GM18870 (cell line): ENCODE measurements around the gene ZSCAN25.
A peak's percentile ranks its signal among the peaks of the same experiment; 100 is the strongest.
"Not testable (repeated sequence)": the region's sequence is repeated elsewhere in the genome, so short reads cannot be mapped to it uniquely, and the experiment has no call there.

Experiments used
- ATAC-seq: cut with Tn5 transposase; IDR thresholded peaks from one replicate; pipeline ENCODE4 v1.9.1; 2021; ENCODE audit warnings: moderate library complexity; ENCODE audit not compliant: unreplicated experiment

Gene ZSCAN25

GRCh38 chr7:99616359-99617191 is at the start of gene ZSCAN25:
TSS of gene ZSCAN25 (plus strand) at chr7:99616946. CDS start at chr7:99619607, 2,661 bp downstream.
- peak; percentile 85 for ATAC-seq

- ATAC-seq = not testable (repeated sequence)
These were observed 48.0 kb upstream of the ZSCAN25 start for GRCh38 chr7:99568770-99569169.

GRCh38 chr7:99571768-99572167 is 45.0 kb upstream of the ZSCAN25 start:
- no peak for ATAC-seq

- ATAC-seq = no peak
These were observed 43.5 kb upstream of the ZSCAN25 start for GRCh38 chr7:99573257-99573656.

- ATAC-seq = no peak
These were observed 40.5 kb upstream of the ZSCAN25 start for GRCh38 chr7:99576251-99576650.

GRCh38 chr7:99579281-99579955 is 37.3 kb upstream of the ZSCAN25 start:
- ATAC-seq = no peak

- no peak for ATAC-seq
These were observed 36.6 kb upstream of the ZSCAN25 start for GRCh38 chr7:99579956-99580777.

GRCh38 chr7:99580778-99581332 is 35.9 kb upstream of the ZSCAN25 start:
- ATAC-seq = not testable (repeated sequence)

- no peak for ATAC-seq
These were observed 27.9 kb upstream of the ZSCAN25 start for GRCh38 chr7:99588868-99589267.

GRCh38 chr7:99594948-99595745 is 21.6 kb upstream of the ZSCAN25 start:
- no peak for ATAC-seq

GRCh38 chr7:99596408-99596955 is 20.3 kb upstream of the ZSCAN25 start:
- ATAC-seq = no peak

GRCh38 chr7:99597762-99598501 is 18.8 kb upstream of the ZSCAN25 start, which contains the start of gene TMEM225B:
TSS of gene TMEM225B (plus strand) at chr7:99598267. CDS start at chr7:99604389, 6,122 bp downstream.
- no peak for ATAC-seq

- no peak for ATAC-seq
These were observed 16.9 kb upstream of the ZSCAN25 start for GRCh38 chr7:99599836-99600235.

GRCh38 chr7:99601656-99602310 is 15.0 kb upstream of the ZSCAN25 start:
- no peak for ATAC-seq

GRCh38 chr7:99605527-99605926 is 11.2 kb upstream of the ZSCAN25 start:
- no peak for ATAC-seq

- ATAC-seq = no peak
These were observed 10.2 kb upstream of the ZSCAN25 start for GRCh38 chr7:99606531-99606930.

- no peak for ATAC-seq
These were observed 9.2 kb upstream of the ZSCAN25 start for GRCh38 chr7:99607548-99607947.

- no peak for ATAC-seq
These were observed 2.3 kb upstream of the ZSCAN25 start for GRCh38 chr7:99614495-99614894.

GRCh38 chr7:99615989-99616358 is 772 bp upstream of the ZSCAN25 start:
- no peak for ATAC-seq
